HCT116 (cell line): ENCODE results near the gene DPEP3. TPM values are rescaled to one million over a fixed set of nuclear protein-coding genes. Genes with fewer than 3 reads are reported as not detected.

Experiments used
- ATAC-seq: fragments of 200-7000 bp; cut with Tn5 transposase; 2 replicates; pipeline ENCODE4 v1.9.1; 2020; ENCODE audit warnings: mild to moderate bottlenecking, moderate library complexity
- BruUV-seq: library from RNA; stranded (reverse); fragments of 400-500 nt; replicated peaks from 2 replicates; lab custom pipeline; 2021; lab: Mats Ljungman, UMichigan
- CTCF ChIA-PET: fragments of 300-600 bp; sonication (Branson Sonifier 250); formaldehyde crosslinking; loops from one replicate; lab custom pipeline; 2021; ENCODE audit warnings: antibody characterized with exemption; lab: Charles Lee
- POLR2A ChIA-PET: fragments of 300-600, 350-600 bp; sonication (Branson Sonifier 250); formaldehyde crosslinking; loops from one replicate; lab custom pipeline; 2021; ENCODE audit warnings: antibody characterized with exemption; lab: Charles Lee
- RAD21 ChIA-PET, 2 experiments: fragments of 300-600 bp; sonication (Branson Sonifier 250); formaldehyde crosslinking; loops; one replicate each; lab custom pipeline; 2023; ENCODE audit warnings: low total read pairs in 2 of 2; ENCODE audit not compliant: uncharacterized antibody in 2 of 2, unreplicated experiment in 2 of 2, low non-redundant PET in 1 of 2; lab: Charles Lee
- DNase-seq: peaks from one replicate; pipeline ENCODE4 v3.0.0-alpha.2; 2010; ENCODE audit warnings: low read depth, low spot score
- H2AFZ ChIP-seq: fragments of 200-600 bp; shearing (Covaris generic), sonication (generic); 2 replicates; pipeline ENCODE4 v1.6.1; 2017; ENCODE audit warnings: low read depth, mixed run types, mixed read lengths, antibody characterized with exemption, low read length; ENCODE audit not compliant: poor library complexity, severe bottlenecking
- H3K27ac ChIP-seq: 2 replicates; pipeline ENCODE4 v1.5.1; 2012; ENCODE audit warnings: low read depth, low read length
- H3K27me3 ChIP-seq: fragments of 200-600 bp; sonication (generic); 2 replicates; pipeline ENCODE4 v1.6.1; 2016; ENCODE audit warnings: mixed run types, low read length, mixed read lengths; ENCODE audit not compliant: insufficient read depth
- H3K36me3 ChIP-seq, 2 experiments: fragments of 200-500 bp in 1 of 2; fragments of 200-600 bp in 1 of 2; sonication (Bioruptor generic) in 1 of 2; sonication (generic) in 1 of 2; 2 replicates each; pipeline versions ENCODE4 v1.5.1 to v1.6.1; 2014 to 2016; ENCODE audit warnings: low read length in 2 of 2, inconsistent platforms in 1 of 2, mixed read lengths in 1 of 2, mixed run types in 1 of 2; ENCODE audit not compliant: insufficient read depth in 2 of 2, control insufficient read depth in 1 of 2
- H3K4me1 ChIP-seq, 2 experiments: fragments of 200-600 bp in 1 of 2; sonication (generic) in 1 of 2; 2 replicates each; pipeline versions ENCODE4 v1.5.1 to v1.6.1; 2012 to 2017; ENCODE audit warnings: low read length in 2 of 2, inconsistent platforms in 1 of 2, mild to moderate bottlenecking in 1 of 2, mixed read lengths in 1 of 2, mixed run types in 1 of 2, moderate library complexity in 1 of 2; ENCODE audit not compliant: insufficient read depth in 2 of 2, control insufficient read depth in 1 of 2
- H3K4me2 ChIP-seq: fragments of 200-600 bp; sonication (generic); 2 replicates; pipeline ENCODE4 v1.6.1; 2017; ENCODE audit warnings: mixed run types, low read length, mixed read lengths
- H3K4me3 ChIP-seq, 2 experiments: fragments of 200-600 bp in 1 of 2; sonication (generic) in 1 of 2; replicated peaks in 1 of 2; 2 replicates each; pipeline ENCODE4 v1.5.1; 2011 to 2016; ENCODE audit warnings: low read length in 2 of 2, control low read depth in 1 of 2, low read depth in 1 of 2, mild to moderate bottlenecking in 1 of 2, mixed read lengths in 1 of 2, mixed run types in 1 of 2
- H3K79me2 ChIP-seq: fragments of 200-600 bp; sonication (generic); 2 replicates; pipeline ENCODE4 v1.6.1; 2017; ENCODE audit warnings: mild to moderate bottlenecking, mixed run types, low read length, moderate library complexity, mixed read lengths; ENCODE audit not compliant: insufficient read depth
- H3K9ac ChIP-seq: fragments of 200-600 bp; sonication (generic); 2 replicates; pipeline ENCODE4 v1.6.1; 2016; ENCODE audit warnings: low read length, mixed read lengths
- H3K9me2 ChIP-seq: fragments of 200-600 bp; sonication (generic), shearing (Covaris generic); 2 replicates; pipeline ENCODE4 v1.6.1; 2017; ENCODE audit warnings: mixed run types, mild to moderate bottlenecking, moderate library complexity; ENCODE audit not compliant: insufficient read depth
- H3K9me3 ChIP-seq, 2 experiments: fragments of 200-500 bp in 1 of 2; fragments of 200-600 bp in 1 of 2; sonication (Bioruptor generic) in 1 of 2; sonication (generic) in 1 of 2; 2 replicates each; pipeline ENCODE4 v1.6.1; 2014 to 2017; ENCODE audit warnings: low read length in 2 of 2, mixed read lengths in 2 of 2, inconsistent platforms in 1 of 2, low read depth in 1 of 2, mild to moderate bottlenecking in 1 of 2, mixed run types in 1 of 2, moderate library complexity in 1 of 2; ENCODE audit not compliant: control insufficient read depth in 1 of 2, insufficient read depth in 1 of 2
- H4K20me1 ChIP-seq: fragments of 200-600 bp; sonication (generic), shearing (Covaris generic); 2 replicates; pipeline ENCODE4 v1.6.1; 2017; ENCODE audit warnings: mixed run types, mild to moderate bottlenecking, moderate library complexity; ENCODE audit not compliant: insufficient read depth
- ATF3 ChIP-seq: IDR thresholded peaks from 2 replicates; pipeline ENCODE4 v1.6.1; 2012
- EGR1 ChIP-seq: IDR thresholded peaks from 2 replicates; pipeline ENCODE4 v1.6.1; 2012; ENCODE audit warnings: low read depth
- EZH2 ChIP-seq: fragments of 200-600 bp; sonication (generic); IDR thresholded peaks from 2 replicates; pipeline ENCODE4 v1.6.1; 2017; ENCODE audit warnings: antibody characterized with exemption, mixed run types
- EZH2phosphoT487 ChIP-seq: fragments of 200-600 bp; IDR thresholded peaks from 2 replicates; pipeline ENCODE4 v1.6.1; 2018; ENCODE audit warnings: antibody characterized with exemption, borderline replicate concordance
- JUND ChIP-seq: IDR thresholded peaks from 2 replicates; pipeline ENCODE4 v1.6.1; 2012
- RAD21 ChIP-seq: IDR thresholded peaks from 2 replicates; pipeline ENCODE4 v1.6.1; 2012; ENCODE audit warnings: low read depth, mild to moderate bottlenecking
- REST ChIP-seq: IDR thresholded peaks from 2 replicates; pipeline ENCODE4 v1.6.1; 2012; ENCODE audit warnings: low read depth
- SP1 ChIP-seq: IDR thresholded peaks from 2 replicates; pipeline ENCODE4 v1.6.1; 2012; ENCODE audit warnings: low read depth
- YY1 ChIP-seq: IDR thresholded peaks from 2 replicates; pipeline ENCODE4 v1.6.1; 2011; ENCODE audit warnings: low read length, low read depth, moderate library complexity, mild to moderate bottlenecking; ENCODE audit not compliant: insufficient replicate concordance; ENCODE audit errors: extremely low read depth
- ZBTB33 ChIP-seq: IDR thresholded peaks from 2 replicates; pipeline ENCODE4 v1.6.1; 2011; ENCODE audit warnings: mild to moderate bottlenecking, low read length, moderate library complexity; ENCODE audit not compliant: insufficient replicate concordance; ENCODE audit errors: extremely low read depth
- ZFX ChIP-seq: fragments of 450-650 bp; IDR thresholded peaks from 2 replicates; pipeline ENCODE4 v1.6.1; 2017
- intact Hi-C: fragments of 100-400 bp; cut with micrococcal nuclease; formaldehyde crosslinking; loops from 2 replicates; pipeline ENCODE4 v1.10.0; 2022
- total RNA-seq: library from RNA; stranded (reverse); gene quantifications from one replicate; pipeline ENCODE4 v1.2.1, GENCODE V29; 2021; ENCODE audit not compliant: unreplicated experiment
- TF ChIP-seq, protein P1 (sequence below): IDR thresholded peaks from 2 replicates; pipeline ENCODE4 v1.6.1; 2012

The DPEP3 gene
- total RNA-seq, 1 experiment from 2014 or later, result not detected

GRCh38 chr16:67976205-67976604 is 4.1 kb downstream of the DPEP3 start:
- TF ChIP-seq EGR1 (no peak), ZBTB33 (no peak), JUND (no peak), EZH2phosphoT487 (no peak), EZH2 (no peak), RAD21 (no peak), YY1 (no peak), SP1 (no peak), ZFX (no peak), ATF3 (no peak), REST (no peak)
- TF ChIP-seq, protein P1, sequence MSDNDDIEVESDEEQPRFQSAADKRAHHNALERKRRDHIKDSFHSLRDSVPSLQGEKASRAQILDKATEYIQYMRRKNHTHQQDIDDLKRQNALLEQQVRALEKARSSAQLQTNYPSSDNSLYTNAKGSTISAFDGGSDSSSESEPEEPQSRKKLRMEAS, result no peak
- no peak overlapping the region for H3K4me2 ChIP-seq
- H3K9me2 ChIP-seq, result no peaks in the 10 kb centered on the region
- CTCF ChIA-PET, result no interaction called here
- DNase-seq (no peak), ATAC-seq (no peak)
- H3K4me1 ChIP-seq, result no peaks in the 10 kb centered on the region
- no peak overlapping the region for H3K9ac ChIP-seq
- H3K36me3 ChIP-seq, result no peaks in the 10 kb centered on the region
- intact Hi-C loops, result no loop called here
- H4K20me1 ChIP-seq, result no peaks in the 10 kb centered on the region
- POLR2A ChIA-PET, result no interaction called here
- BruUV-seq, result no TSS peak
- no peak overlapping the region for H3K27ac ChIP-seq
- no peak overlapping the region for H3K4me3 ChIP-seq
- no peaks in the 10 kb centered on the region for H3K9me3 ChIP-seq
- no peak overlapping the region for H2AFZ ChIP-seq
- no peaks in the 10 kb centered on the region for H3K79me2 ChIP-seq
- H3K27me3 ChIP-seq, result no peaks in the 10 kb centered on the region
- RAD21 ChIA-PET, result no interaction called here
